Measurements from ENCODE around the gene KCNH3.
A peak's percentile ranks its signal among the peaks of the same experiment; 100 is the strongest.

The KCNH3 gene

DNA sequence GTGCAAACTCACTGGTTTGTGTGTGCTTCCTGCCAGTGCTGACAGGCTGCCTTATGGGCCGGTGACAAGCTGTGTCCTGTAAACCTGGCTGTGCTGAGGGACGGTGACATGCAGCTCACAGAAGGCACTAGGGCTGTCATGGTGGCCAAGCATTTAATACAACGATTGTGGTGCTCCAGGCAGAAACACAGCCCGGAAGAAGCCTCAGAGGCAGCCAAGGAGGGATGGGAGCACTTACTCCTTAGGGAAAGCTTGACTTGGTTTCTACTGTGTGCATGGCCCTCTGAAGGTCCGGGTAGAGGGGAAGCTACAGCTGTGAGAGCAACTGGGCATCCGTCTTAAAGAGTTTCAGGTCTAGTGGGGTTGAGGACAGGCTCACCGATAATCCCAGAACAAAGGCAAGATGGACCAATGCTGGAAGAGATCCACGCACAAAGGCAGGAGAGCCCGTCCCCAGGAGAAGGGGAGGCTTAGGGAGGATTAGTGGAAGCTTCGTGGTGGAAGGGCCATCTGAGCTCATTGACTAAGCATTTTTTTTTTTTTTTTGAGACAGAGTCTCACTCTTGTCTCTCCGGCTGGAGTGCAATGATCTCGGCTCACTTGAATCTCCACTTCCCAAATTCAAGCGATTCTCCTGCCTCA, 39.8 kb downstream of the KCNH3 start:
- H3K27ac ChIP-seq (replicated peaks) = no peak overlapping the region
- H3K4me3 ChIP-seq (replicated peaks; ENCODE audit: insufficient read depth, low read length) = no peak overlapping the region
- peak in 1 of 2 experiments; percentile 22 for DNase-seq (ENCODE audit: low read depth in 1 of 2, low spot score in 1 of 2)
- no peaks in the 10 kb centered on the region for H3K27me3 ChIP-seq (ENCODE audit: insufficient read depth, poor library complexity, severe bottlenecking)
- TF ChIP-seq SPI1 (IDR thresholded peaks at IDR 0.05; ENCODE audit: borderline replicate concordance, low read depth) (no peak), POLR2AphosphoS5 (IDR thresholded peaks at IDR 0.05; ENCODE audit: low read depth) (no peak), GABPA (IDR thresholded peaks at IDR 0.05; ENCODE audit: low read depth) (no peak)
- TF ChIP-seq, protein P1, sequence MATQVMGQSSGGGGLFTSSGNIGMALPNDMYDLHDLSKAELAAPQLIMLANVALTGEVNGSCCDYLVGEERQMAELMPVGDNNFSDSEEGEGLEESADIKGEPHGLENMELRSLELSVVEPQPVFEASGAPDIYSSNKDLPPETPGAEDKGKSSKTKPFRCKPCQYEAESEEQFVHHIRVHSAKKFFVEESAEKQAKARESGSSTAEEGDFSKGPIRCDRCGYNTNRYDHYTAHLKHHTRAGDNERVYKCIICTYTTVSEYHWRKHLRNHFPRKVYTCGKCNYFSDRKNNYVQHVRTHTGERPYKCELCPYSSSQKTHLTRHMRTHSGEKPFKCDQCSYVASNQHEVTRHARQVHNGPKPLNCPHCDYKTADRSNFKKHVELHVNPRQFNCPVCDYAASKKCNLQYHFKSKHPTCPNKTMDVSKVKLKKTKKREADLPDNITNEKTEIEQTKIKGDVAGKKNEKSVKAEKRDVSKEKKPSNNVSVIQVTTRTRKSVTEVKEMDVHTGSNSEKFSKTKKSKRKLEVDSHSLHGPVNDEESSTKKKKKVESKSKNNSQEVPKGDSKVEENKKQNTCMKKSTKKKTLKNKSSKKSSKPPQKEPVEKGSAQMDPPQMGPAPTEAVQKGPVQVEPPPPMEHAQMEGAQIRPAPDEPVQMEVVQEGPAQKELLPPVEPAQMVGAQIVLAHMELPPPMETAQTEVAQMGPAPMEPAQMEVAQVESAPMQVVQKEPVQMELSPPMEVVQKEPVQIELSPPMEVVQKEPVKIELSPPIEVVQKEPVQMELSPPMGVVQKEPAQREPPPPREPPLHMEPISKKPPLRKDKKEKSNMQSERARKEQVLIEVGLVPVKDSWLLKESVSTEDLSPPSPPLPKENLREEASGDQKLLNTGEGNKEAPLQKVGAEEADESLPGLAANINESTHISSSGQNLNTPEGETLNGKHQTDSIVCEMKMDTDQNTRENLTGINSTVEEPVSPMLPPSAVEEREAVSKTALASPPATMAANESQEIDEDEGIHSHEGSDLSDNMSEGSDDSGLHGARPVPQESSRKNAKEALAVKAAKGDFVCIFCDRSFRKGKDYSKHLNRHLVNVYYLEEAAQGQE (IDR thresholded peaks at IDR 0.05; ENCODE audit: insufficient replicate concordance, low read depth) = no peak
- TF ChIP-seq, protein P2, sequence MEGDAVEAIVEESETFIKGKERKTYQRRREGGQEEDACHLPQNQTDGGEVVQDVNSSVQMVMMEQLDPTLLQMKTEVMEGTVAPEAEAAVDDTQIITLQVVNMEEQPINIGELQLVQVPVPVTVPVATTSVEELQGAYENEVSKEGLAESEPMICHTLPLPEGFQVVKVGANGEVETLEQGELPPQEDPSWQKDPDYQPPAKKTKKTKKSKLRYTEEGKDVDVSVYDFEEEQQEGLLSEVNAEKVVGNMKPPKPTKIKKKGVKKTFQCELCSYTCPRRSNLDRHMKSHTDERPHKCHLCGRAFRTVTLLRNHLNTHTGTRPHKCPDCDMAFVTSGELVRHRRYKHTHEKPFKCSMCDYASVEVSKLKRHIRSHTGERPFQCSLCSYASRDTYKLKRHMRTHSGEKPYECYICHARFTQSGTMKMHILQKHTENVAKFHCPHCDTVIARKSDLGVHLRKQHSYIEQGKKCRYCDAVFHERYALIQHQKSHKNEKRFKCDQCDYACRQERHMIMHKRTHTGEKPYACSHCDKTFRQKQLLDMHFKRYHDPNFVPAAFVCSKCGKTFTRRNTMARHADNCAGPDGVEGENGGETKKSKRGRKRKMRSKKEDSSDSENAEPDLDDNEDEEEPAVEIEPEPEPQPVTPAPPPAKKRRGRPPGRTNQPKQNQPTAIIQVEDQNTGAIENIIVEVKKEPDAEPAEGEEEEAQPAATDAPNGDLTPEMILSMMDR (IDR thresholded peaks at IDR 0.05; ENCODE audit: insufficient read depth, low read length) = no peak

DNA sequence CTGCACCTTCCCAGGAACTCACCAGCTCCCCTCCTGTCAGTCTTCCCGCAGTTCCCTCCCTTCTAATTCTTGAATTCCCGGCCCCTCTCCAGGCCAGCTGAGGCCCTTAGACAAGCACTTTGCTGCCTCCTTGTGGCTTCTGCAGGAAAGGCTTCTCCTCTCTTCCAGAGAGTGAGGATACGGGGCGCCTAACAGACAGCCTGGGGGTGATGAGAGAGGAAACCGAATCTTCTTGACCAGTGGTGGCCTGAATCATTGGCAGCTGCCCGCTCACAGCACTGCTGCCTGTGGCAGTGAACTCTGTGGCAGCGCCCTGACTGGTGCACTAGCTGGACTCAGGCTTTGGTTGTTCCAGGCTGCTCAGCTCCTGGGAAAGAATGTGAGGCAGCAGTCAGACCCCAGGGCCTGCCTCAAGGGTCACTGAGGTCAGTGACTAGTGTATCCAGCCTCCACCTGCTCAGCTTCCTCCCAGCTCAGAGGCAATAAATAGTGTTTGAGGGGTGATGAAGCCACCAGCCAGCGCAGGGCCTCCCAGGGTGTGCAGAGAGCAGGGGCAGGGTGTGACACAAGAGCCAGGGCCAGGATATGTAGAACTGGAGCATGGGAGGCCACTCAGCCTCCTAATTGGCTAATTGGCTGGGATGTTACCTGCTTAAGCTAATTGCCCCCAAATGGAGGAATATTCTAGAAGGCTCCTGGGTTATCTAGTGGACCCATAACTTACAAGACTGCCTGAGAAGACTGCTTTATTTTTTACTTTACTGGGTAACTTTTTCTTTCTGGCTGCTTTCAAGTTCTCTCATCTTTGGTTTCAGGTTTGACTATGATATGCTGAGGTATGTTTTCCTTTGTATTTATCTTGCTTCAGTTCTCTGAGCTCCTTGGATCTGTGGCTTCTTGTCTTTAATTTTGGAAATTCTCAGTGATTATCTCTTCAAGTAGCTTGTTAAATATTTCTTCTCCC, 42.0 kb downstream of the KCNH3 start:
- no peaks in the 10 kb centered on the region for H3K27me3 ChIP-seq (ENCODE audit: insufficient read depth, poor library complexity, severe bottlenecking)
- peak in 1 of 2 experiments; percentile 60 for DNase-seq (ENCODE audit: low read depth in 1 of 2, low spot score in 1 of 2)
- H3K27ac ChIP-seq (replicated peaks) = no peak overlapping the region
- TF ChIP-seq, protein P2 (IDR thresholded peaks at IDR 0.05; ENCODE audit: insufficient read depth, low read length) = peak; percentile 60
- TF ChIP-seq GABPA (IDR thresholded peaks at IDR 0.05; ENCODE audit: low read depth) = no peak
- no peak overlapping the region for H3K4me3 ChIP-seq (replicated peaks; ENCODE audit: insufficient read depth, low read length)

DNA sequence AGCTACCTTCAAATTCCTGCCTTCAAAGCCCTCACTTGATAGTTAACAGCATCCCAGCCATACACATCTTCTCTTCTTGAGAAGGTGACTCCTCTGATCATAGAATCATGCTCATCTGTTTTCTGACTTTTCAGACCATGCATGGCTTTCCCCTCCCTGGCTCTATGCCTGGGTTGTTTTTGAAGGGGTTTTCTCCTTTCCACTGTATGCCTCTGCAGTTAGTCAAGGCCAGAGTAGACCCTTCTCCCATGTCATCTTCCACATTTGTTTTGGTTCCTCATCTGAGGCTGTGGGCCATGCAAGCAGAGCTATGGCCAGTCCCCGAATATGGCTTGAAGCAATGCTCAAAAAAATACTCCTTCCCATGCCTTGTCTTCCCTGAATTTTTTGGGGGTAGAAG, 43.4 kb downstream of the KCNH3 start:
- H3K27ac ChIP-seq (replicated peaks) = no peak overlapping the region
- no peaks in the 10 kb centered on the region for H3K27me3 ChIP-seq (ENCODE audit: insufficient read depth, poor library complexity, severe bottlenecking)
- no peak for DNase-seq (ENCODE audit: low read depth in 1 of 2, low spot score in 1 of 2)
- TF ChIP-seq, protein P1 (IDR thresholded peaks at IDR 0.05; ENCODE audit: insufficient replicate concordance, low read depth) = no peak
- TF ChIP-seq POLR2AphosphoS5 (IDR thresholded peaks at IDR 0.05; ENCODE audit: low read depth) (no peak), GABPA (IDR thresholded peaks at IDR 0.05; ENCODE audit: low read depth) (no peak), SPI1 (IDR thresholded peaks at IDR 0.05; ENCODE audit: borderline replicate concordance, low read depth) (no peak)
- TF ChIP-seq, protein P2 (IDR thresholded peaks at IDR 0.05; ENCODE audit: insufficient read depth, low read length) = no peak
- H3K4me3 ChIP-seq (replicated peaks; ENCODE audit: insufficient read depth, low read length) = no peak overlapping the region
